HepG2 (cell line): ENCODE results near the gene TADA2B. TPM values are rescaled to one million over a fixed set of nuclear protein-coding genes. Genes with fewer than 3 reads are reported as not detected.
A peak's percentile ranks its signal among the peaks of the same experiment; 100 is the strongest.

Source experiments
- ATAC-seq: fragments of 200-7000 bp; cut with Tn5 transposase; 3 replicates; pipeline ENCODE4 v1.9.1; 2020; ENCODE audit warnings: mild to moderate bottlenecking, moderate library complexity
- BruUV-seq: library from RNA; stranded (reverse); fragments of 400-500 nt; replicated peaks from 2 replicates; lab custom pipeline; 2021; lab: Mats Ljungman, UMichigan
- CTCF ChIA-PET: fragments of 300-600 bp; formaldehyde crosslinking; extraction: SDS; loops from one replicate; lab custom pipeline; 2021; ENCODE audit warnings: low total read pairs, inconsistent platforms, low intra/inter-chr PET ratio; lab: Yijun Ruan, JAX
- POLR2A ChIA-PET: fragments of 350-600 bp; sonication (Branson Sonifier 250); formaldehyde crosslinking; loops from one replicate; lab custom pipeline; 2020; ENCODE audit warnings: antibody characterized with exemption, inconsistent platforms; lab: Yijun Ruan, JAX
- DNase-seq: peaks from one replicate; pipeline ENCODE4 v3.0.0-alpha.2; 2015; ENCODE audit warnings: low spot score
- FAIRE-seq: peaks from 3 replicates; lab custom pipeline; 2011; peaks lifted over from hg19 to GRCh38; lab: Jason Lieb, UNC
- H2AFZ ChIP-seq: one replicate; pipeline ENCODE4 v1.6.1; 2011; ENCODE audit warnings: low read length, inconsistent platforms
- H3K27ac ChIP-seq: fragments of 300-600 bp; 3 replicates; pipeline ENCODE4 v1.8.0; 2011; ENCODE audit warnings: mixed run types, mild to moderate bottlenecking, mixed read lengths, low read length, inconsistent platforms; ENCODE audit not compliant: insufficient read depth; ENCODE audit errors: extremely low read length
- H3K27me3 ChIP-seq, 2 experiments: fragments of 200-600 bp in 1 of 2; 2 replicates in 1 of 2; 3 replicates in 1 of 2; pipeline versions ENCODE4 v1.6.0 to v1.8.0; 2011; ENCODE audit warnings: low read length in 2 of 2, mild to moderate bottlenecking in 2 of 2, moderate library complexity in 2 of 2, inconsistent platforms in 1 of 2; ENCODE audit not compliant: insufficient read depth in 2 of 2, control insufficient read depth in 1 of 2
- H3K36me3 ChIP-seq, 2 experiments: fragments of 200-600 bp in 1 of 2; replicated peaks in 1 of 2; 2 replicates in 1 of 2; 3 replicates in 1 of 2; pipeline versions ENCODE4 v1.5.1 to v1.8.0; 2011; ENCODE audit warnings: low read length in 2 of 2, inconsistent platforms in 1 of 2; ENCODE audit not compliant: insufficient read depth in 2 of 2, control insufficient read depth in 1 of 2
- H3K4me1 ChIP-seq: 2 replicates; pipeline ENCODE4 v1.5.1; 2012; ENCODE audit warnings: low read length, inconsistent platforms; ENCODE audit not compliant: insufficient read depth
- H3K4me2 ChIP-seq: 2 replicates; pipeline ENCODE4 v1.6.0; 2011; ENCODE audit warnings: low read depth, low read length, inconsistent platforms
- H3K4me3 ChIP-seq, 3 experiments: fragments of 200-600 bp in 1 of 3; sonication (generic), shearing (Covaris generic) in 1 of 3; replicated peaks in 1 of 3; 2 replicates each; pipeline ENCODE4 v1.5.1; 2011 to 2016; ENCODE audit warnings: low read length in 3 of 3, inconsistent platforms in 2 of 3, low read depth in 2 of 3, mild to moderate bottlenecking in 2 of 3, control low read depth in 1 of 3, mixed read lengths in 1 of 3; ENCODE audit not compliant: insufficient read depth in 1 of 3
- H3K79me2 ChIP-seq: one replicate; pipeline ENCODE4 v1.6.1; 2011; ENCODE audit warnings: low read length, inconsistent platforms; ENCODE audit not compliant: insufficient read depth
- H3K9ac ChIP-seq: 2 replicates; pipeline ENCODE4 v1.6.0; 2011; ENCODE audit warnings: mild to moderate bottlenecking, low read depth, low read length, inconsistent platforms; ENCODE audit not compliant: insufficient read depth
- H3K9me3 ChIP-seq: 2 replicates; pipeline ENCODE4 v1.5.1; 2012; ENCODE audit warnings: mild to moderate bottlenecking, low read length
- H4K20me1 ChIP-seq: 2 replicates; pipeline ENCODE4 v1.6.0; 2011; ENCODE audit warnings: inconsistent platforms, mild to moderate bottlenecking, low read length, moderate library complexity; ENCODE audit not compliant: insufficient read depth
- ARID3A ChIP-seq: IDR thresholded peaks from 2 replicates; pipeline ENCODE4 v1.6.1; 2012; ENCODE audit warnings: low read depth, low read length, improper control_type of control experiment
- CCAR2 ChIP-seq: fragments of 200-400 bp; formaldehyde crosslinking; optimal IDR thresholded peaks from 2 replicates; pipeline ENCODE3; 2018; ENCODE audit warnings: low read depth, mild to moderate bottlenecking, low read length, moderate library complexity
- HINFP ChIP-seq: sonication (generic); formaldehyde crosslinking; IDR thresholded peaks from 2 replicates; pipeline ENCODE4 v1.4.0; 2020; ENCODE audit warnings: low read depth, mild to moderate bottlenecking, missing genetic modification reagents
- HNF4A ChIP-seq: sonication (generic); formaldehyde crosslinking; IDR thresholded peaks from 2 replicates; pipeline ENCODE4 v1.4.0; 2020; ENCODE audit warnings: missing genetic modification reagents
- NR3C1 ChIP-seq: sonication (generic); formaldehyde crosslinking; IDR thresholded peaks from 2 replicates; pipeline ENCODE4 v1.4.0; 2020; ENCODE audit warnings: missing genetic modification reagents
- RARG ChIP-seq: sonication (generic); formaldehyde crosslinking; IDR thresholded peaks from 2 replicates; pipeline ENCODE4 v1.4.0; 2020; ENCODE audit warnings: low read depth, mild to moderate bottlenecking, missing genetic modification reagents
- REXO4 ChIP-seq: sonication (generic); formaldehyde crosslinking; IDR thresholded peaks from 2 replicates; pipeline ENCODE4 v1.8.0; 2022; ENCODE audit warnings: missing genetic modification reagents, mild to moderate bottlenecking, borderline replicate concordance
- SRSF1 ChIP-seq: fragments of 200-400 bp; formaldehyde crosslinking; optimal IDR thresholded peaks from 2 replicates; pipeline ENCODE3; 2017; ENCODE audit warnings: mild to moderate bottlenecking, low read depth, low read length, moderate library complexity
- TERF1 ChIP-seq: sonication (generic); formaldehyde crosslinking; IDR thresholded peaks from 2 replicates; pipeline ENCODE4 v1.8.0; 2022; ENCODE audit warnings: mild to moderate bottlenecking, missing genetic modification reagents, moderate library complexity
- TSC22D2 ChIP-seq: sonication (generic); formaldehyde crosslinking; IDR thresholded peaks from 2 replicates; pipeline ENCODE4 v1.5.1; 2020; ENCODE audit warnings: missing genetic modification reagents, mild to moderate bottlenecking, borderline replicate concordance
- ZBTB33 ChIP-seq: sonication (generic); formaldehyde crosslinking; IDR thresholded peaks from 2 replicates; pipeline ENCODE4 v1.4.0; 2020; ENCODE audit warnings: missing genetic modification reagents
- ZNF235 ChIP-seq: sonication (generic); formaldehyde crosslinking; IDR thresholded peaks from 2 replicates; pipeline ENCODE4 v1.8.1; 2023; ENCODE audit warnings: mild to moderate bottlenecking, missing genetic modification reagents, borderline replicate concordance
- ZNF687 ChIP-seq: sonication (generic); formaldehyde crosslinking; IDR thresholded peaks from 2 replicates; pipeline ENCODE4 v1.5.1; 2020; ENCODE audit warnings: mild to moderate bottlenecking, missing genetic modification reagents, moderate library complexity
- ZSCAN29 ChIP-seq: sonication (generic); formaldehyde crosslinking; conservative IDR thresholded peaks from 2 replicates; pipeline ENCODE4 v1.4.0; 2020; ENCODE audit warnings: mild to moderate bottlenecking, missing genetic modification reagents
- WGBS: methylation state at CpG from one replicate; pipeline ENCODE4 v1.1.6; 2017; ENCODE audit warnings: low lambda C conversion rate; 5-methylcytosine and 5-hydroxymethylcytosine counted together
- in situ Hi-C: cut with HindIII; loops from 2 replicates; pipeline ENCODE4 v1.10.0; 2017; ENCODE audit warnings: low pct_unique_long_range_greater_than_20kb; ENCODE audit not compliant: extremely low pct_ligation_motif_present
- intact Hi-C: fragments of 100-400 bp; cut with micrococcal nuclease; formaldehyde crosslinking; loops from one replicate; pipeline ENCODE4 v1.10.0; 2022; ENCODE audit not compliant: unreplicated experiment
- polyA plus RNA-seq, 8 experiments: library from polyadenylated mRNA; depleted of rRNA in 3 of 8; stranded (reverse) in 7 of 8; unstranded in 1 of 8; fragments of >200 nt; fragmentation: Illumina TruSeq in 4 of 8; extraction: Trizol in 4 of 8; gene quantifications; 2 replicates each; pipeline versions ENCODE4 v1.2.1 to v1.2.3, GENCODE V29; 2011 to 2016; ENCODE audit warnings: low read depth in 4 of 8, missing spikeins in 1 of 8, mixed read lengths in 1 of 8; ENCODE audit not compliant: insufficient read depth in 1 of 8
- total RNA-seq, 5 experiments: library from RNA; depleted of rRNA; stranded (reverse); fragments of >200 nt; fragmentation: Illumina TruSeq; extraction: Trizol; gene quantifications; 2 replicates each; pipeline ENCODE4 v1.2.3, GENCODE V29; 2016; ENCODE audit warnings: low read depth in 1 of 5

Gene TADA2B
- total and polyA plus RNA-seq, 2 of the 13 experiments (the other 11 are each of a cell fraction or from before 2014, with no cell fraction given), result 4.6 to 8.9 TPM

- ChIA-PET POLR2A (no interaction called here), CTCF (no interaction called here)
- TF ChIP-seq ZSCAN29 (CRISPR knock-in tag), result no peak
- TF ChIP-seq ZNF687, result peak; percentile 37; the same call in 1 of the 2 replicates
- no peak for TF ChIP-seq TERF1
- TF ChIP-seq HNF4A (CRISPR knock-in tag), result peak; percentile 41; the same call in 1 of the 2 replicates
- TF ChIP-seq REXO4 (CRISPR knock-in tag), result no peak
- peak; percentile 98 for TF ChIP-seq ZBTB33
- no peak for TF ChIP-seq CCAR2
- TF ChIP-seq SRSF1, result no peak
- TF ChIP-seq HINFP (CRISPR knock-in tag), result no peak
- no peak for TF ChIP-seq TSC22D2 (CRISPR knock-in tag)
- no peak for TF ChIP-seq NR3C1 (CRISPR knock-in tag)
- TF ChIP-seq RARG, result no peak
- no peak for TF ChIP-seq ZNF235 (CRISPR knock-in tag)
- no peak for TF ChIP-seq ARID3A
Measured at GRCh38 chr4:7029212-7029611, 14.0 kb upstream of the TADA2B start.

More at GRCh38 chr4:7029212-7029611, 14.0 kb upstream of the TADA2B start:
- no peaks in the 10 kb centered on the region for H3K27me3 ChIP-seq
- no peak overlapping the region for H2AFZ ChIP-seq
- H4K20me1 ChIP-seq, result 0 out of 2 replicates have a peak, but pooled peaks cover 4% of the 10 kb centered on the region
- no peak overlapping the region for H3K9ac ChIP-seq
- WGBS, result 90% methylated on average over 10 of the region's 12 CpGs
- FAIRE-seq (no peak), ATAC-seq (no peak), DNase-seq (no peak)
- no peak overlapping the region for H3K27ac ChIP-seq
- H3K79me2 ChIP-seq, result no peaks in the 10 kb centered on the region
- H3K36me3 ChIP-seq, result peaks cover 23 to 71% of the 10 kb centered on the region in 2 experiments
- in situ Hi-C loops (no loop called here), intact Hi-C loops (no loop called here)
- BruUV-seq, result no TSS peak
- H3K4me1 ChIP-seq, result peaks cover 25% of the 10 kb centered on the region
- no peak overlapping the region for H3K4me3 ChIP-seq
- no peak overlapping the region for H3K4me2 ChIP-seq
- H3K9me3 ChIP-seq, result no peaks in the 10 kb centered on the region
